ENCODE data around the gene MED17.
"Not testable (repeated sequence)": the region's sequence is repeated elsewhere in the genome, so short reads cannot be mapped to it uniquely, and the experiment has no call there.

The MED17 gene

DNA sequence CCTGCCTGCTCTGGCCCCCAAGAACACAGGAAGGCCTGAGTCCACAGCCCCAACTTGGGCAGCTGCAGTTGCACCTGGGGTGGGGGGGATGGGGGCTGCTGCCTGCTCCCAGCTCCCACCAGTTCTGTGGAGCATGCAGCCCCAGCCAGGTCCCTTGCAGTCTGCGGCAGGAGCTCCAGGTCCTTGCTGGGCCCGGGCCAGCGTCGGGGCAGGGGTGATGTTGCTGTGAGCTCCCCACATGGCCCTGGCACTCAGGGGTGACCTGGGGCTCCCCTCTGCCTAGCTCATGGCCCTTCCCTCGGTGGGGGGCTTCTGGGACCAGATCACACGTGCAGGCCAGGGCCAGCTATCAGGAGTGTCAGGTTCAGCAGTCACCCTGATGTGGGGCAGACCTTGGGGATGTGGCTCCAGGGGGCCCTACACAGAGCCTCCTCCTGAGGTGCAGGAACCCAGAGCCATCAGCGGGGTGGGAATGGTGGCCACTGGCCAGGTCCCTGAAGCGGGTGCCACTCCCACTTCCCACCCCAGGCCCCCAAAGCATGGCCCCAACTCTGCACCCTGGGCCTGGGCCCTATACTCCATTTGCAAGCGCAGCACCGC lies 10.4 kb upstream of the MED17 start:
- TF ChIP-seq, protein P1, sequence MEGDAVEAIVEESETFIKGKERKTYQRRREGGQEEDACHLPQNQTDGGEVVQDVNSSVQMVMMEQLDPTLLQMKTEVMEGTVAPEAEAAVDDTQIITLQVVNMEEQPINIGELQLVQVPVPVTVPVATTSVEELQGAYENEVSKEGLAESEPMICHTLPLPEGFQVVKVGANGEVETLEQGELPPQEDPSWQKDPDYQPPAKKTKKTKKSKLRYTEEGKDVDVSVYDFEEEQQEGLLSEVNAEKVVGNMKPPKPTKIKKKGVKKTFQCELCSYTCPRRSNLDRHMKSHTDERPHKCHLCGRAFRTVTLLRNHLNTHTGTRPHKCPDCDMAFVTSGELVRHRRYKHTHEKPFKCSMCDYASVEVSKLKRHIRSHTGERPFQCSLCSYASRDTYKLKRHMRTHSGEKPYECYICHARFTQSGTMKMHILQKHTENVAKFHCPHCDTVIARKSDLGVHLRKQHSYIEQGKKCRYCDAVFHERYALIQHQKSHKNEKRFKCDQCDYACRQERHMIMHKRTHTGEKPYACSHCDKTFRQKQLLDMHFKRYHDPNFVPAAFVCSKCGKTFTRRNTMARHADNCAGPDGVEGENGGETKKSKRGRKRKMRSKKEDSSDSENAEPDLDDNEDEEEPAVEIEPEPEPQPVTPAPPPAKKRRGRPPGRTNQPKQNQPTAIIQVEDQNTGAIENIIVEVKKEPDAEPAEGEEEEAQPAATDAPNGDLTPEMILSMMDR (IDR thresholded peaks at IDR 0.05; ENCODE audit: low read depth, low read length) = no peak
- H3K9me3 ChIP-seq (ENCODE audit: severe bottlenecking) = no peaks in the 10 kb centered on the region
- no peak for DNase-seq
- H3K36me3 ChIP-seq = no peaks in the 10 kb centered on the region
- H3K27ac ChIP-seq = no peak overlapping the region
- no peaks in the 10 kb centered on the region for H3K27me3 ChIP-seq (ENCODE audit: insufficient read depth, low read depth, severe bottlenecking)
- H3K4me3 ChIP-seq (ENCODE audit: low read depth, low read length) = no peak overlapping the region

DNA sequence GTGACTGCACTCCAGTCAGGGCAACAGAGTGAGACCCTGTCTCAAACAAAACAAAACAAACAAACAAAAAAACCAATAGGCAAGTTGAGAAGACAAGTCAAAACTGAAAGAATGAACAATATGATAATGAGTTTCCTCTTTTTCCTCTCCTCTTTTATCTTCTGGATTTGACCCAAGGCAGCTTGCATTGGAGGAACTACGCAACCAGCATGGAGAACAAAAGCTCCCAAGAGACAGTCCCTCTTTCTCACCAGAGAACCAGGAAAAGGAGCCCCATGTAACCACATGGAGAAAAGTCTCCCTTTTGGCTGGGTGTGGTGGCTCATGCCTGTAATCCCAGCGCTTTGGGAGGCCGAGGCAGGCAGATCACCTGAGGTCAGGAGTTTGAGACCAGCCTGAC lies 9.5 kb upstream of the MED17 start:
- not testable (repeated sequence) for H3K27ac ChIP-seq; H3K36me3 ChIP-seq; H3K9me3 ChIP-seq (ENCODE audit: severe bottlenecking); H3K27me3 ChIP-seq (ENCODE audit: insufficient read depth, low read depth, severe bottlenecking); DNase-seq; H3K4me3 ChIP-seq (ENCODE audit: low read depth, low read length)

DNA sequence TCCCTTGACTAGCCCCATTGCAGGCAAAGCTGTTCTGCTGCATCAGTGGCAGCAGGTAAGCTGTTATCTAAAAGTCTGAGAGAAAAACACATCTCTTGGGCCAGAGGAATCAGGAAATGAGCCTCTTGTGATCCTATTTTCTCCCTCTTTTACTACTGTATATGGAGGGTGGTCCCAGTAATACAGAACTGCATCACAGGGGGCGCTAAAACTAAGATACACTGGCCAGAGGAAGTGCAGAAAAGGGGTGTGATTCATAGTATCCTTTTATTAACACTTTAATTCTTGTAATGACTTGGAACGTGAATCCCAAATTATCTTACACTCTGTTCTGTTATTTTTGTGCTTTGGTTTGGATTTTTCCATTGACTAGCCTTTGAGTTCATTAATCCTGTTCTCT lies 8.8 kb upstream of the MED17 start:
- Histone ChIP-seq H3K27ac (no peak overlapping the region), H3K36me3 (no peaks in the 10 kb centered on the region), H3K4me3 (ENCODE audit: low read depth, low read length) (no peak overlapping the region), H3K27me3 (ENCODE audit: insufficient read depth, low read depth, severe bottlenecking) (no peaks in the 10 kb centered on the region), H3K9me3 (ENCODE audit: severe bottlenecking) (no peaks in the 10 kb centered on the region)
- peak; percentile 19 for DNase-seq
- TF ChIP-seq, protein P1 (IDR thresholded peaks at IDR 0.05; ENCODE audit: low read depth, low read length) = peak; percentile 35

DNA sequence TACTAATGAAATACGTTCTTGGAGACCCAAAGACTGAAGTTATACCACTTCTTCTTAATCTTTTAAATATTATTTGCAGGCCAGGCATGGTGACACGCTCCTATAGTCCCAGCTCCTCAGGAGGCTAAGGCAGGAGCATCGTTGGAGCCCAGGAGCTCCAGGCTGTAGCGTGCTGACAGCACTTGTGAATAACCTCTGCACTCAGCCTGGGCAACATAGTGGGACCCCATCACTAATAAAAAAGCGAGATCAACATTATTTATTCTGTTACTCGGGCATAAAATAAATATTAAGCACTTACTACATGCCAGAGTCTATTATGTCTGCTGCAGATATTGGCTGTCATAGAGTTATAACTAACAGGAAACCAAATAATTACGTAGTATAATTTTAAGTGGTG lies 720 bp upstream of the MED17 start:
- TF ChIP-seq, protein P1 (IDR thresholded peaks at IDR 0.05; ENCODE audit: low read depth, low read length) = no peak
- peak overlapping the region; percentile 91 for H3K4me3 ChIP-seq (ENCODE audit: low read depth, low read length)

DNA sequence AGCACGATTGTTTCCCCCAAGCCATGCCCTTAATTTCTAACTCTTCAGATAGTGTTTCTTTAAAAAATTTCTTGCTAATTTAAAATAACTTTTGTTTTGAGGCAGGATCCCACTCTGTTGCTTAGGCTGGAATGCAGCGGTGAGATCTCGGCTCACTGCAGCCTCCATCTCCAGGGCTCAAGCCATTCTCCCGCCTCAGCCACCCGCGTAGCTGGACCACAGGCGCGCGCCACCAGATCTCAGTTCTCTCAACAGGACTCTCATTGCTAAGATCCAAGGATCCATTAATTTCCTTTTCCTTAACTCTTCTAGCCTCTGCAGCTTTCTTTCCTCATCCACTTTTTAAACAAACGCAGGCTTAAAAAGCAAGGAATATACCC lies 327 bp upstream of the MED17 start:
- Histone ChIP-seq H3K27ac (peak overlapping the region; percentile 99), H3K27me3 (ENCODE audit: insufficient read depth, low read depth, severe bottlenecking) (no peaks in the 10 kb centered on the region), H3K4me3 (ENCODE audit: low read depth, low read length) (peak overlapping the region; percentile 91), H3K9me3 (ENCODE audit: severe bottlenecking) (no peaks in the 10 kb centered on the region), H3K36me3 (peaks cover 41% of the 10 kb centered on the region)
- DNase-seq = no peak
- TF ChIP-seq, protein P1 (IDR thresholded peaks at IDR 0.05; ENCODE audit: low read depth, low read length) = no peak

More for the DNA sequence above, 720 bp upstream of the MED17 start:
- peak overlapping the region; percentile 99 for H3K27ac ChIP-seq
- no peak for DNase-seq
- H3K9me3 ChIP-seq (ENCODE audit: severe bottlenecking) = no peaks in the 10 kb centered on the region
- H3K27me3 ChIP-seq (ENCODE audit: insufficient read depth, low read depth, severe bottlenecking) = no peaks in the 10 kb centered on the region
- peaks cover 38% of the 10 kb centered on the region for H3K36me3 ChIP-seq

DNA sequence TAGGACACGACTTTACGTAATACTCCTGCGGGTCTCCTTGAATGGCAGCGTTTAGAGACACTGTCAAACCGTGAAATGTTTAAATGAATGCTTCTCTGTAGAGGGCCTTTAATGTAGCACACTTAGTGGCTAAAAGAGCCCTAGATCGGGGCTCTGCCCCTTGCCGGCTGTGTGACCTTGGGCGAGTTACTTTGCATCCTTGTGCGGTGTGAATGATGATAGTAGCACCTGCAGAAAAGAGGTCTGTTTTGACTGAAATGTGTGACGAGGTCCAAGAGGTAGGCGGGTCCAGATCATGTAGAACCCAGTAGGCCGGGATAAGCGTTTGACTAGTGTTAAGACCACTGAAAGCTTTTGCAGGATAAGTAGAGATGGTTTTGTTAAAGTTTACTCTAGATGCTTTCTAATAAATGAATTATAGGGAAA lies 866 bp downstream of the MED17 start:
- Histone ChIP-seq H3K4me3 (ENCODE audit: low read depth, low read length) (peak overlapping the region; percentile 91), H3K27ac (peak overlapping the region; percentile 99), H3K27me3 (ENCODE audit: insufficient read depth, low read depth, severe bottlenecking) (no peaks in the 10 kb centered on the region), H3K36me3 (peaks cover 53% of the 10 kb centered on the region), H3K9me3 (ENCODE audit: severe bottlenecking) (no peaks in the 10 kb centered on the region)
- TF ChIP-seq, protein P1 (IDR thresholded peaks at IDR 0.05; ENCODE audit: low read depth, low read length) = no peak
- no peak for DNase-seq

Data from WERI-Rb-1 (cell line).